HL-60/S4 treated with retinoic acid at 250 ng/mL for 4 days and 3 days (cell line): ENCODE results near the gene RC3H1.
"Not testable (repeated sequence)": the region's sequence is repeated elsewhere in the genome, so short reads cannot be mapped to it uniquely, and the experiment has no call there.

Experiments
- in situ Hi-C: fragments of 300-500 bp; cut with MboI; formaldehyde crosslinking; loops from 2 replicates; pipeline ENCODE4 v1.7.0; 2022; ENCODE audit warnings: low sequenced_read_pairs

The RC3H1 gene

GRCh38 chr1:173948594-173948993, 73.6 kb downstream of the RC3H1 start:
- in situ Hi-C loops = no loop called here

GRCh38 chr1:173946380-173946921, 75.7 kb downstream of the RC3H1 start:
- in situ Hi-C loops = no loop called here

GRCh38 chr1:173937062-173937461, 85.1 kb downstream of the RC3H1 start:
- in situ Hi-C loops = no loop called here

GRCh38 chr1:173934440-173934839, 87.7 kb downstream of the RC3H1 start:
- in situ Hi-C loops = no loop called here

- in situ Hi-C loops = not testable (repeated sequence)
Observed at GRCh38 chr1:173930541-173930940, 91.6 kb downstream of the RC3H1 start.

GRCh38 chr1:173925306-173926242, 96.6 kb downstream of the RC3H1 start:
- in situ Hi-C loops = no loop called here

- in situ Hi-C loops = no loop called here
Observed at GRCh38 chr1:173920861-173921260, 101.3 kb downstream of the RC3H1 start.

- in situ Hi-C loops = no loop called here
Observed at GRCh38 chr1:173917635-173918493, 104.3 kb downstream of the RC3H1 start.

GRCh38 chr1:173917149-173917548, 105.0 kb downstream of the RC3H1 start, which contains the start of gene SERPINC1:
TSS of gene SERPINC1 (minus strand) at chr1:173917327. CDS start at chr1:173917259, 68 bp downstream.
- in situ Hi-C loops = no loop called here

GRCh38 chr1:173916667-173917066, 105.5 kb downstream of the RC3H1 start:
- in situ Hi-C loops = no loop called here

GRCh38 chr1:173915596-173915995, 106.6 kb downstream of the RC3H1 start:
- in situ Hi-C loops = no loop called here

GRCh38 chr1:173914366-173914871, 107.7 kb downstream of the RC3H1 start:
- in situ Hi-C loops = no loop called here

- in situ Hi-C loops = no loop called here
Observed at GRCh38 chr1:173913111-173913510, 109.0 kb downstream of the RC3H1 start.

GRCh38 chr1:173903827-173904531, 118.2 kb downstream of the RC3H1 start:
- in situ Hi-C loops = no loop called here

- in situ Hi-C loops = no loop called here
Observed at GRCh38 chr1:173900992-173901391, 121.2 kb downstream of the RC3H1 start.

GRCh38 chr1:173900427-173900826, 121.7 kb downstream of the RC3H1 start:
- in situ Hi-C loops = no loop called here

GRCh38 chr1:173894189-173894588, 128.0 kb downstream of the RC3H1 start:
- in situ Hi-C loops = no loop called here

GRCh38 chr1:173893611-173894010, 128.5 kb downstream of the RC3H1 start:
- in situ Hi-C loops = no loop called here

GRCh38 chr1:173889885-173890284, 132.3 kb downstream of the RC3H1 start:
- in situ Hi-C loops = no loop called here

- in situ Hi-C loops = no loop called here
Observed at GRCh38 chr1:173888749-173889148, 133.4 kb downstream of the RC3H1 start.
